ENCODE data around the gene AK5.

- TF ChIP-seq CTCF (IDR thresholded peaks at IDR 0.05) (no peak), POLR2A (IDR thresholded peaks at IDR 0.05) (no peak)
These were observed 315.5 kb downstream of the AK5 start for GRCh38 chr1:77597310-77597709.
